Colonic mucosa (tissue), 4 donors: ENCODE data around the gene TBCD. TPM values are rescaled to one million over a fixed set of nuclear protein-coding genes. Genes with fewer than 3 reads are reported as not detected.
A peak's percentile ranks its signal among the peaks of the same experiment; 100 is the strongest.

Experiments used
- DNase-seq: peaks from one replicate; pipeline ENCODE4 v3.0.0-alpha.2; 2020
- H3K27ac ChIP-seq: fragments of 200-600 bp; one replicate; pipeline ENCODE4 v1.8.0; 2021
- H3K27me3 ChIP-seq: fragments of 200-600 bp; one replicate; pipeline ENCODE4 v1.8.0; 2021
- H3K36me3 ChIP-seq: fragments of 200-600 bp; one replicate; pipeline ENCODE4 v1.8.0; 2021
- H3K4me1 ChIP-seq: fragments of 200-600 bp; one replicate; pipeline ENCODE4 v1.8.0; 2021; ENCODE audit warnings: mild to moderate bottlenecking
- H3K4me3 ChIP-seq: fragments of 200-600 bp; one replicate; pipeline ENCODE4 v1.8.0; 2021
- H3K9ac ChIP-seq, 2 donors: one replicate each; pipeline ENCODE4 v1.7.0; 2013; ENCODE audit warnings: control low read depth in 2 of 2, low read depth in 2 of 2, low read length in 2 of 2
- H3K9me3 ChIP-seq: fragments of 200-600 bp; one replicate; pipeline ENCODE4 v1.8.0; 2021
- CTCF ChIP-seq: fragments of 200-600 bp; IDR thresholded peaks from one replicate; pipeline ENCODE4 v1.8.0; 2022; ENCODE audit warnings: antibody characterized with exemption, mild to moderate bottlenecking
- intact Hi-C: fragments of 100-400 bp; cut with DNase I; formaldehyde crosslinking; loops from one replicate; pipeline ENCODE4 v1.14.1; 2022
- total RNA-seq, 2 donors: library from RNA; stranded (reverse); fragmentation: NEBNext Ultra II Directional in 1 of 2; extraction: Animal tissue kit (Norgen Biotek cat#: 25700) in 1 of 2; gene quantifications; one replicate each; pipeline ENCODE4 v1.2.1, GENCODE V29; 2021
- donor health status: healthy.
- donor health status: DM: no; HTN: no; CAD: no.
- donor health status: DM: no; HTN: no; CAD: no.

TBCD gene
- total RNA-seq, 2 donors from 2014 or later: 49.2 to 101 TPM

- H3K36me3 ChIP-seq: no peaks in the 10 kb centered on the region
- H3K4me3 ChIP-seq: no peak overlapping the region
- H3K4me1 ChIP-seq: no peaks in the 10 kb centered on the region
- peak overlapping the region in 1 of 2 donors; percentile 2 for H3K9ac ChIP-seq
- DNase-seq: no peak
- H3K9me3 ChIP-seq: no peaks in the 10 kb centered on the region
- intact Hi-C loops: no loop called here
- H3K27me3 ChIP-seq: no peaks in the 10 kb centered on the region
- H3K27ac ChIP-seq: no peak overlapping the region
- TF ChIP-seq CTCF: no peak
These were observed 205.6 kb downstream of the TBCD start for GRCh38 chr17:82957469-82957795.

- Histone ChIP-seq H3K27ac (no peak overlapping the region), H3K9me3 (no peaks in the 10 kb centered on the region), H3K4me3 (no peak overlapping the region), H3K36me3 (no peaks in the 10 kb centered on the region), H3K9ac (no peak overlapping the region), H3K4me1 (no peaks in the 10 kb centered on the region), H3K27me3 (no peaks in the 10 kb centered on the region)
- no peak for DNase-seq
- TF ChIP-seq CTCF: no peak
- intact Hi-C loops: no loop called here
These were observed 206.2 kb downstream of the TBCD start for GRCh38 chr17:82957961-82958561.

DNA sequence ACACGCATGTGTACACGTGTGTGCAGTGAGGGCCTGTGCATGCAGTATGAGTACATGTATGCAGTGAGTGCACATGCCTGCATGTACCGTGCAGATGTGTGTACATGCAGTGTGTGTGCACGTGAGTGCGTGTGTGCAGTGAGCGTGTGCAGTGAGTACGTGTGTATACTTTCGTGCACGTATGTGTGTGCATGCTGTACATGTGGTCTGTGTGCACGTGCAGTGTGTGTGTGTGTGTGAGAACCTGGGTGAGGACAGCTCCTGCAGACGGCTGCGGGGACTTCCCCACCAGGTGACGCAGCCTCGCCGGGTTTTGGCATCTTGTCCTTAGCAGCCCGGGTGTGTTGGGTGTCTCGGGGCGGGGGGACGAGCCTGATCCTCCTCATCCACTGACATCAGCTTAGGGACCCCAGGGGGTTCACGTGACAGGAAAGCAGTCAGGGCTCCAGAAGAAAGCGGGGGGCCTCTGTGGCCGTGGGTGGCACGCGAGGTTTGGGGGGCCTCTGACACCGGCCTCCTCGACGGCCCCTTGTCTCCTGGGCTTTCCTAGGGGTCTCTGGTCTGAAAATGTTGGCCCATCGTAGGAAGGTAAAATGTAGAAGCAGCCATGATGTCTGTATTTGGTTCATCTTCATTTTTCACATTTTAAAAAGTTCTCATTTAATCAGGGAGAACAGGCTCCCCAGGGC is 207.5 kb downstream of the TBCD start:
- no peaks in the 10 kb centered on the region for H3K27me3 ChIP-seq
- H3K27ac ChIP-seq: no peak overlapping the region
- H3K9ac ChIP-seq: no peak overlapping the region
- intact Hi-C loops: no loop called here
- TF ChIP-seq CTCF: no peak
- no peaks in the 10 kb centered on the region for H3K36me3 ChIP-seq
- peaks cover 4% of the 10 kb centered on the region for H3K4me1 ChIP-seq
- no peaks in the 10 kb centered on the region for H3K9me3 ChIP-seq
- no peak overlapping the region for H3K4me3 ChIP-seq
- no peak for DNase-seq

GRCh38 chr17:82959990-82960418 is 208.1 kb downstream of the TBCD start:
- Histone ChIP-seq H3K27ac (no peak overlapping the region), H3K4me3 (no peak overlapping the region), H3K9me3 (no peaks in the 10 kb centered on the region), H3K36me3 (no peaks in the 10 kb centered on the region), H3K4me1 (peaks cover 4% of the 10 kb centered on the region), H3K27me3 (no peaks in the 10 kb centered on the region), H3K9ac (no peak overlapping the region)
- no peak for TF ChIP-seq CTCF
- intact Hi-C loops: no loop called here
- DNase-seq: no peak

DNA sequence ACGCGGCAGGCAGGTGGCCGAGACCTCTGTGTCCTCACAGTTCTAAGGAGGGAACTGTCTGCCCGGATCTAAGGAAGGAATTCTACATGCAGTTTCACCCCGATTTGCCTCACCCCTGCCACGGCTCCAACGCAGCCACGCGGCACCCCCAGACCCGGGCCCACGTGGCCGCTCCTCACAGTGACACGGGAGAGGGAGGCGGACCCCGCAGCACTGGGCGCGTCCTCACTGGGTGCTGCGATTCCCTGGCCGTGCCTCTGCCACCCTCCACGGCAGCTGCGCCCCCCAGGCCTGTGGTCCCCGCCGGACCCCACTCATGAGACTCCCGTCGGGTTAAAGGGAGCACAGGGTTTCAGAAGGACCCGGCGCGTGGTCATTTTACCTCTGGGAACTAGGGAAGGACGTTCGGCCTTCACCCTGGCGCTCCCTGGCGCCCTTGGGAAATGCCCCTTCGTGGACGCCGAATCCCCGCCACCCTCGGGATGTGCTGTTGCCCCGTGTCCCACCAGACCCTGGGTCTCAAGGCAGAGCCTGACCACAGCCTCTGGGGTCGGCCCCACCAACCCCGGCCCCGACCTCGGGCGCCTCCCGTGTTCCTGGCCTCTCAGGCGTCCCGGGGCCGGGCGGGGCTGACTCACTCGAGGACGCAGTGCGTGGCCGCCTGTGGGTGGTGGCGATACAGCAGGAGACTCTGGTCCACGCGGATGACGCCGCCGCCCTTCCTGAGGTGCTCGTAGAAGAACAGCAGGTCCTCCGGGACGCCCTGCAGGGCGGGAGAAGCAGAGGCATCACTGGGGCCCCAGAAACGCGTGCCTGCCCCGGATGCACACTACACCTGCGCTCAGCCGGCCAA is 208.8 kb downstream of the TBCD start:
- Histone ChIP-seq H3K9me3 (no peaks in the 10 kb centered on the region), H3K27ac (no peak overlapping the region), H3K27me3 (no peaks in the 10 kb centered on the region), H3K36me3 (no peaks in the 10 kb centered on the region), H3K4me1 (peaks cover 4% of the 10 kb centered on the region), H3K9ac (no peak overlapping the region), H3K4me3 (no peak overlapping the region)
- intact Hi-C loops: no loop called here
- DNase-seq: no peak
- no peak for TF ChIP-seq CTCF
